ENCODE data around the gene FAM186B. TPM values are rescaled to one million over a fixed set of nuclear protein-coding genes. Genes with fewer than 3 reads are reported as not detected.

Gene FAM186B
- total RNA-seq, 4 donors from 2014 or later = 0.21 to 0.77 (median 0.30) TPM; not detected in 1

- H3K36me3 ChIP-seq = no peaks in the 10 kb centered on the region
- DNase-seq = no peak
- H3K27ac ChIP-seq = no peak overlapping the region
- H3K9me3 ChIP-seq = no peaks in the 10 kb centered on the region
- intact Hi-C loops (cut with DNase I; ENCODE audit: low total_unique reads) = no loop called here
- TF ChIP-seq CTCF (IDR thresholded peaks at IDR 0.05) (no peak), POLR2A (IDR thresholded peaks at IDR 0.05) (no peak)
- H3K27me3 ChIP-seq = no peaks in the 10 kb centered on the region
- H3K4me3 ChIP-seq = no peak overlapping the region
- peaks cover 0 to 12% of the 10 kb centered on the region in 2 donors for H3K4me1 ChIP-seq
These were observed 63.4 kb downstream of the FAM186B start for GRCh38 chr12:49541911-49542505.

- H3K9me3 ChIP-seq = no peaks in the 10 kb centered on the region
- no peaks in the 10 kb centered on the region for H3K27me3 ChIP-seq
- no peaks in the 10 kb centered on the region for H3K36me3 ChIP-seq
- no peak for TF ChIP-seq CTCF (IDR thresholded peaks at IDR 0.05)
- TF ChIP-seq POLR2A (IDR thresholded peaks at IDR 0.05) = no peak
- intact Hi-C loops (cut with DNase I; ENCODE audit: low total_unique reads) = no loop called here
- H3K4me1 ChIP-seq = peaks cover 0 to 12% of the 10 kb centered on the region in 2 donors
- no peak overlapping the region for H3K4me3 ChIP-seq
- peak in 1 of 2 donors; percentile 8 for DNase-seq
- H3K27ac ChIP-seq = no peak overlapping the region
These were observed 64.1 kb downstream of the FAM186B start for GRCh38 chr12:49541140-49541861.

GRCh38 chr12:49540229-49541139, 65.0 kb downstream of the FAM186B start:
- Histone ChIP-seq H3K27me3 (no peaks in the 10 kb centered on the region), H3K27ac (no peak overlapping the region), H3K4me3 (no peak overlapping the region), H3K9me3 (no peaks in the 10 kb centered on the region), H3K36me3 (no peaks in the 10 kb centered on the region), H3K4me1 (peaks cover 0 to 12% of the 10 kb centered on the region in 2 donors)
- DNase-seq = peak in 1 of 2 donors; percentile 6
- intact Hi-C loops (cut with DNase I; ENCODE audit: low total_unique reads) = no loop called here
- TF ChIP-seq CTCF (IDR thresholded peaks at IDR 0.05) = no peak
- no peak for TF ChIP-seq POLR2A (IDR thresholded peaks at IDR 0.05)

GRCh38 chr12:49539406-49540228, 65.8 kb downstream of the FAM186B start:
- Histone ChIP-seq H3K36me3 (no peaks in the 10 kb centered on the region), H3K27me3 (no peaks in the 10 kb centered on the region), H3K4me1 (peaks cover 0 to 12% of the 10 kb centered on the region in 2 donors), H3K27ac (no peak overlapping the region), H3K9me3 (no peaks in the 10 kb centered on the region), H3K4me3 (peak overlapping the region in 1 of 2 donors; percentile 45)
- intact Hi-C loops (cut with DNase I; ENCODE audit: low total_unique reads) = no loop called here
- peak in 1 of 2 donors; percentile 11 for DNase-seq
- TF ChIP-seq CTCF (IDR thresholded peaks at IDR 0.05) = no peak
- no peak for TF ChIP-seq POLR2A (IDR thresholded peaks at IDR 0.05)
